ENCODE data around the gene HES6. TPM values are rescaled to one million over a fixed set of nuclear protein-coding genes. Genes with fewer than 3 reads are reported as not detected.

HES6 gene
- total RNA-seq, 4 donors from 2014 or later, result 2.9 to 9.0 (median 6.8) TPM

DNA sequence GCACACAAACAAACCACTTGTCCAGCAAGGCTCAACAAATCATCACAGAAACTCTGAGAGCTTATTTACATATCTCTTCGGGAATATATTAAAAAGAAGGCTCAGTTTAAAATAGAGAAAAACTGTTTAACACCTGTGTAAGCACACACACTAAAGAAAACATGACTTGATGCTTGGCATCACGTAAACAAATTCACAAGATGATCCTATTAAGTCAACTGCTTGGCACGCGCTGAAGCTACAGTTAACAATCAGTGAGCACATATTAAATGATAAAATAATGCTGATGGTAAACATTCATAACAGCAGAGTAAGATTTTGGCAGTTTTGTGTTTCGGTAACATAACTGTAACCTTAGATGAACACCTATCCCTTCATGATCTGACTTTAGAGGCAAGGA, 4.3 kb upstream of the HES6 start:
- Histone ChIP-seq H3K4me3 (replicated peaks in 1 of 3) (no peak overlapping the region), H3K27ac (no peak overlapping the region), H3K27me3 (no peaks in the 10 kb centered on the region), H3K4me1 (peaks cover 10 to 14% of the 10 kb centered on the region in 2 donors), H3K9me3 (no peaks in the 10 kb centered on the region), H3K36me3 (peaks cover 9 to 28% of the 10 kb centered on the region in 2 donors)
- DNase-seq, result no peak
- TF ChIP-seq POLR2A (IDR thresholded peaks at IDR 0.05), result no peak
- TF ChIP-seq, protein P1, sequence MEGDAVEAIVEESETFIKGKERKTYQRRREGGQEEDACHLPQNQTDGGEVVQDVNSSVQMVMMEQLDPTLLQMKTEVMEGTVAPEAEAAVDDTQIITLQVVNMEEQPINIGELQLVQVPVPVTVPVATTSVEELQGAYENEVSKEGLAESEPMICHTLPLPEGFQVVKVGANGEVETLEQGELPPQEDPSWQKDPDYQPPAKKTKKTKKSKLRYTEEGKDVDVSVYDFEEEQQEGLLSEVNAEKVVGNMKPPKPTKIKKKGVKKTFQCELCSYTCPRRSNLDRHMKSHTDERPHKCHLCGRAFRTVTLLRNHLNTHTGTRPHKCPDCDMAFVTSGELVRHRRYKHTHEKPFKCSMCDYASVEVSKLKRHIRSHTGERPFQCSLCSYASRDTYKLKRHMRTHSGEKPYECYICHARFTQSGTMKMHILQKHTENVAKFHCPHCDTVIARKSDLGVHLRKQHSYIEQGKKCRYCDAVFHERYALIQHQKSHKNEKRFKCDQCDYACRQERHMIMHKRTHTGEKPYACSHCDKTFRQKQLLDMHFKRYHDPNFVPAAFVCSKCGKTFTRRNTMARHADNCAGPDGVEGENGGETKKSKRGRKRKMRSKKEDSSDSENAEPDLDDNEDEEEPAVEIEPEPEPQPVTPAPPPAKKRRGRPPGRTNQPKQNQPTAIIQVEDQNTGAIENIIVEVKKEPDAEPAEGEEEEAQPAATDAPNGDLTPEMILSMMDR (IDR thresholded peaks at IDR 0.05), result no peak
- 86 to 93% methylated on average over 5 of the region's 5 CpGs for WGBS, 2 donors
- intact Hi-C loops (cut with DNase I), result no loop called here

DNA sequence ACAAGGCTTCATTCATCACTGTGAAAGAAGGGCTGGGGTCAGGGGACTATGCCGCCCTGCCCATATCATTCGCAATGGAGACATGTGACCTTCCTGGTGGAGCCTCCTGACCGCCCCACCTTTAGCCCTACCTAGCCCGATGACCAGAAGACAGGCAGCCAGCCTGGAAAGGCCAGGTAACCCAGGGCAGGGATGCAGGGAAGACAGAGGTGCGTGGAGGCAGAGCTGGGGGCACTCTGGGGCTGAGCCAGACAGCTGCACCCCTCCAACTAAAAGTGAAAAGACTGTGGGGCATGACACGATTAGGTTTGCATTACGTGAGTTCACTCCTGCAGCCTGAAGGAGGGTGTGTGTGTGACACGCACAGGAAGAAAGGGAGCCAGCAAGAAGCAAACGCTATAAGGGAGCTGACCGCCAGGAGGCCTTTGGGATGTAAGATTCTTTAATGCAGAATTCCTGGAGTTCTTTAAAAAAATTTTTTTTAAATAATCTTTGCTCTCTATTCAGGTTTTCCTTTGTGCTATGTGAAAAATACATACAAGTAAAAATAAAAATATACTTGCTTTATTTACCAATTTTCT, 3.7 kb upstream of the HES6 start:
- DNase-seq, result no peak
- no peak for TF ChIP-seq POLR2A (IDR thresholded peaks at IDR 0.05)
- TF ChIP-seq, protein P1 (IDR thresholded peaks at IDR 0.05), result no peak
- intact Hi-C loops (cut with DNase I), result no loop called here
- peaks cover 10 to 17% of the 10 kb centered on the region in 2 donors for H3K4me1 ChIP-seq
- H3K27me3 ChIP-seq, result no peaks in the 10 kb centered on the region
- H3K36me3 ChIP-seq, result peaks cover 9 to 28% of the 10 kb centered on the region in 2 donors
- no peak overlapping the region for H3K4me3 ChIP-seq (replicated peaks in 1 of 3)
- no peaks in the 10 kb centered on the region for H3K9me3 ChIP-seq
- no peak overlapping the region for H3K27ac ChIP-seq
- WGBS, 2 donors, result 89 to 95% methylated on average over 10 of the region's 10 CpGs

DNA sequence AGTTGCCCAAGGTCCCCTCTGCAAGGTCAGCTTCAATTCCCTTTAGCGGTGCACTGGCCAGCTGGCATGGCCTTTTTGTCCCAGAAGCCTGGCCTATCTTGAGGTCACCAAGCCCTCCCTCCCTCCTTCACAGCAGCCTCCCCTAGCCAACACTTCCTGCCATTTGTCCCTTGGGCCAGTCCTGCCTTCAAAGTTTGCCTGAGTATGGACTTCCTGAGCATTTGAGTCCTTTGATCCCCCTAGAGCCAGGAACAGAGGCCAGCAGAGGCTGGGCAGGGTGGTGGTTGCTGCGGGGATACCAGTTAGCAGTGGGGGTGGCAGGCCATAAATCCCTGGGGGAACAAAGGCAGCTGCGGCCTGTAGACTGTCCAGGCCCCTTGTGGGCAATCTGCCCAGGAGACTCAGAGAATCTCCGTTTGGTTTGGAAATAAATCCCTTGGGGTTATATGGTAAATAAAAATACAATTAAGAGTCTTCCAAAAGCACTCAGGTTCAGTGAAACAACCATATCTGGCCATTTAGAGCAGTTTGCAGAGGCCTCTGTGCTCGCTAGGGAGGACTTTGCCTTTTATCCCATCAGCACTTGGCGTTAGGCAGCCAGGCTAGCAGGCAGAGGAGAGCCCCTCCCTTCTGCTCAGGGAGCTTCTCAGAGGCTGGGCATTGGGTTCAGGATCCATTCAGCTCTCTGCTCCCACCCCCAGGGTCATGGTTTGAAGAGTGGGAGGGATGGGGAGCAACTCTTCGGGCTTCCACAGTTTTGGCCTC, 3.1 kb upstream of the HES6 start:
- no peak overlapping the region for H3K4me3 ChIP-seq (replicated peaks in 1 of 3)
- H3K9me3 ChIP-seq, result no peaks in the 10 kb centered on the region
- no peak overlapping the region for H3K27ac ChIP-seq
- H3K4me1 ChIP-seq, result peaks cover 10 to 17% of the 10 kb centered on the region in 2 donors
- no peaks in the 10 kb centered on the region for H3K27me3 ChIP-seq
- intact Hi-C loops (cut with DNase I), result no loop called here
- peaks cover 9 to 24% of the 10 kb centered on the region in 2 donors for H3K36me3 ChIP-seq
- WGBS, 2 donors, result 70 to 81% methylated on average over 7 of the region's 7 CpGs
- TF ChIP-seq POLR2A (IDR thresholded peaks at IDR 0.05), result no peak
- TF ChIP-seq, protein P1 (IDR thresholded peaks at IDR 0.05), result no peak
- no peak for DNase-seq

DNA sequence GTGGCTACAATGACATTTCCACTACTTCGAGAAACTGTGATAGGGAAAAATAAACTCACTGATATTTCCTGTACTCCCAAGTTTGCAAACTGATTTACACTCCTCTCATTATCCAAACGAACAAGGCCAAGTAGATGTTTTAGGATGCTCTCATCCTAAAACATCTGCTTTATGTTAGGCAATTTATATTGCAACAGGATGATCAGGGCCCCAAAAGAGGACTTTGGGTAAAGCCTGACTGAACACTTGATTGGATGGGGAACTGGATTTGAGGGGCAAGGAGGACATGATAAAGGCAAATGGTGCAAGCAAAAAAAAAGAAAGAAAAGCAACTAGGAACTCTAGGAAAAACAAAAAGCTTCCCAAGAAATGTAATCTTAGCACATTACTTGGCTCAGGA, 2.1 kb upstream of the HES6 start:
- no peak for TF ChIP-seq POLR2A (IDR thresholded peaks at IDR 0.05)
- TF ChIP-seq, protein P1 (IDR thresholded peaks at IDR 0.05), result no peak
- no peak for DNase-seq
- Histone ChIP-seq H3K9me3 (no peaks in the 10 kb centered on the region), H3K4me3 (replicated peaks in 1 of 3) (no peak overlapping the region), H3K4me1 (peaks cover 10 to 17% of the 10 kb centered on the region in 2 donors), H3K27ac (no peak overlapping the region), H3K27me3 (no peaks in the 10 kb centered on the region), H3K36me3 (peaks cover 9 to 16% of the 10 kb centered on the region in 2 donors)
- intact Hi-C loops (cut with DNase I), result no loop called here
- WGBS, 2 donors, result 91 to 92% methylated on average over 2 of the region's 2 CpGs
